Measurements from ENCODE around the gene HS3ST1. TPM values are rescaled to one million over a fixed set of nuclear protein-coding genes. Genes with fewer than 3 reads are reported as not detected.

HS3ST1 gene
- total RNA-seq, 4 donors from 2014 or later = 1.9 to 16.9 (median 2.4) TPM

DNA sequence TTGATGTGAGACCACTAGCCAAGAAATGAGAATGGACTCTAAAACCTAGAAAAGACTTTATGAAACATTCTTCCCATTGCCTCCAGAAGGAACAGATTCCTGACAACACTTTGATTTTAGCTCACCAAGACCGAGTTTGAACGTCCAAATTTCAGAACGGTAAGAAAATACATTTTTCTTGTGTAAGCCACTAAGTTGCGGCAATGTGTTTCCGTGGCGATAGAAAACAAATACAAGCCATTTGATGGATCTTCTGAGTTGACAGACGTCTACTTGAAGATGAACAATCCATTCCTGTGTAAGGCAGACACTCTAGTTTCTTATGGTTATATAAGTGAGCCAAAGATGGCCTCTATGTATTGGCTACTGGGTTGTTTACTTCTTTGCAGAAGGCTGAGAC is 52.5 kb downstream of the HS3ST1 start:
- H3K36me3 ChIP-seq = no peaks in the 10 kb centered on the region
- DNase-seq = no peak
- no peak overlapping the region for H3K4me3 ChIP-seq (replicated peaks in 1 of 3)
- TF ChIP-seq, protein P1, sequence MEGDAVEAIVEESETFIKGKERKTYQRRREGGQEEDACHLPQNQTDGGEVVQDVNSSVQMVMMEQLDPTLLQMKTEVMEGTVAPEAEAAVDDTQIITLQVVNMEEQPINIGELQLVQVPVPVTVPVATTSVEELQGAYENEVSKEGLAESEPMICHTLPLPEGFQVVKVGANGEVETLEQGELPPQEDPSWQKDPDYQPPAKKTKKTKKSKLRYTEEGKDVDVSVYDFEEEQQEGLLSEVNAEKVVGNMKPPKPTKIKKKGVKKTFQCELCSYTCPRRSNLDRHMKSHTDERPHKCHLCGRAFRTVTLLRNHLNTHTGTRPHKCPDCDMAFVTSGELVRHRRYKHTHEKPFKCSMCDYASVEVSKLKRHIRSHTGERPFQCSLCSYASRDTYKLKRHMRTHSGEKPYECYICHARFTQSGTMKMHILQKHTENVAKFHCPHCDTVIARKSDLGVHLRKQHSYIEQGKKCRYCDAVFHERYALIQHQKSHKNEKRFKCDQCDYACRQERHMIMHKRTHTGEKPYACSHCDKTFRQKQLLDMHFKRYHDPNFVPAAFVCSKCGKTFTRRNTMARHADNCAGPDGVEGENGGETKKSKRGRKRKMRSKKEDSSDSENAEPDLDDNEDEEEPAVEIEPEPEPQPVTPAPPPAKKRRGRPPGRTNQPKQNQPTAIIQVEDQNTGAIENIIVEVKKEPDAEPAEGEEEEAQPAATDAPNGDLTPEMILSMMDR (IDR thresholded peaks at IDR 0.05) = no peak
- no peak for TF ChIP-seq POLR2A (IDR thresholded peaks at IDR 0.05)
- no peaks in the 10 kb centered on the region for H3K27me3 ChIP-seq
- WGBS, 2 donors = 78 to 80% methylated on average over 7 of the region's 7 CpGs
- H3K27ac ChIP-seq = no peak overlapping the region
- H3K9me3 ChIP-seq = no peaks in the 10 kb centered on the region
- intact Hi-C loops (cut with DNase I) = no loop called here
- no peaks in the 10 kb centered on the region for H3K4me1 ChIP-seq

DNA sequence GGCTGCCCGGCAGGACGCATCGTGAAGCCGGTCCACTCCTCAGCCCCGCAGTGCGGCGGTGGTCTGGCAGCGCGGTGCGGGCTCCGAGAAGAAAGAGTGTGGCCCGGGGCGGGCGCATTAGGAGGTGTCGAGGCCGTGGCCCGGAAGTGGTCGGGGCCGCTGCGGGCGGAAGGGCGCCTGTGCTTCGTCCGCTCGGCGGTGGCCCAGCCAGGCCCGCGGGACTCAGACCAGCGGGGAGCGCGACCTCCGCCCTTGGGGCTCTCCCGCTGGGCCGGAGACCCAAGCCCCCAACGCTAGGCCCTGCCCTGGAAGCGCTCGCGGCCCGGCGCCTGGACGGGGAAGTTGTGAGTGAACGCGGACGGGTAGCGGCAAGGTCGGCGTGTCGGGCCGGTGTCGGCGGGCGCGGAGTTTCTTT is 60.0 kb downstream of the HS3ST1 start:
- Histone ChIP-seq H3K36me3 (no peaks in the 10 kb centered on the region), H3K4me3 (replicated peaks in 1 of 3) (no peak overlapping the region), H3K27ac (no peak overlapping the region), H3K9me3 (no peaks in the 10 kb centered on the region), H3K27me3 (no peaks in the 10 kb centered on the region), H3K4me1 (no peaks in the 10 kb centered on the region)
- no peak for TF ChIP-seq POLR2A (IDR thresholded peaks at IDR 0.05)
- TF ChIP-seq, protein P1 (IDR thresholded peaks at IDR 0.05) = no peak
- intact Hi-C loops (cut with DNase I) = no loop called here
- DNase-seq = no peak
- 29 to 32% methylated on average over 26 to 45 of the region's 53 CpGs for WGBS, 2 donors

DNA sequence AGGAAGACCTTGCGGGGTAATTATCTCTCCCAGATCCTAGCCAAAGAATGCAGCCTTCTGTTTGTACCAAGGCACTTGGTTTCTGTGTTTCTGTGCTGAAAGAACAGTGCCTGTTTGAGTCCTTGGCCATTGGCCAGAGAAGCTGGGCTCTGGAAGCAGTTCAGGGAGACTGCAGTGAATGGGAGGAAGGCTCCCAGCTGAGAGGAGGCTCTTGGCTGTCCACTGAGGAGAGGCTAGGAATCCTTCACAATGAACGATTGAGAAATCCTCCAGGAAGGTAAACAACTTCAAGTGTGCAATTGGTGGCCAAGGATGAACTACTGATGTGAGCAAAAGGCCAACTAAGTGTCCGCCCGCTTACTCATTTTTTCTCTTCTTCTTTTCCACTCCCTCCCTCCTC is 61.3 kb downstream of the HS3ST1 start:
- H3K4me1 ChIP-seq = no peaks in the 10 kb centered on the region
- TF ChIP-seq POLR2A (IDR thresholded peaks at IDR 0.05) = no peak
- TF ChIP-seq, protein P1 (IDR thresholded peaks at IDR 0.05) = no peak
- H3K9me3 ChIP-seq = no peaks in the 10 kb centered on the region
- H3K27ac ChIP-seq = no peak overlapping the region
- 9 to 18% methylated on average over 4 of the region's 4 CpGs for WGBS, 2 donors
- peak; percentile 78 to 92 for DNase-seq
- no peak overlapping the region for H3K4me3 ChIP-seq (replicated peaks in 1 of 3)
- intact Hi-C loops (cut with DNase I) = no loop called here
- no peaks in the 10 kb centered on the region for H3K36me3 ChIP-seq
- H3K27me3 ChIP-seq = no peaks in the 10 kb centered on the region

DNA sequence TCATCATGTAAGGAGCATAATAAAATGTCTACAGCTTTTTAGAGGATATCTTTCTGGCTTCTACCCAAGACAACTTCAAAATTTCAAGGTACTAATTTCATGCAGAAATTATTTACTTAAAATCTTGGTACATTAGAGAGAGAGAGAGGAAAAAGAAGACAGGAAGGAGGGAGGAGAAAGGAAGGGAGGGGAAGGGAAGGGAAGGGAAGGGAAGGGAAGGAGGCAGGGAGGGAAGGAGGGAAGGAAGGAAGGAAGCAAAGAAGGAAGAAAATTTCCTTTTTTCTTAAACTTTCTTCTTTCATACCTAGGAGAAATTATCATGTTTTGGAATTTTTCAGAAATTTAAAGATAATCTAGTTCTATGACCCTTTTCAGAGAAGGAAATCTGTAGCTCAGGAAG is 61.8 kb downstream of the HS3ST1 start:
- Histone ChIP-seq H3K4me3 (replicated peaks in 1 of 3) (no peak overlapping the region), H3K27me3 (no peaks in the 10 kb centered on the region), H3K9me3 (no peaks in the 10 kb centered on the region), H3K36me3 (no peaks in the 10 kb centered on the region), H3K4me1 (no peaks in the 10 kb centered on the region), H3K27ac (no peak overlapping the region)
- no peak for DNase-seq
- intact Hi-C loops (cut with DNase I) = no loop called here
- no peak for TF ChIP-seq POLR2A (IDR thresholded peaks at IDR 0.05)
- TF ChIP-seq, protein P1 (IDR thresholded peaks at IDR 0.05) = no peak

DNA sequence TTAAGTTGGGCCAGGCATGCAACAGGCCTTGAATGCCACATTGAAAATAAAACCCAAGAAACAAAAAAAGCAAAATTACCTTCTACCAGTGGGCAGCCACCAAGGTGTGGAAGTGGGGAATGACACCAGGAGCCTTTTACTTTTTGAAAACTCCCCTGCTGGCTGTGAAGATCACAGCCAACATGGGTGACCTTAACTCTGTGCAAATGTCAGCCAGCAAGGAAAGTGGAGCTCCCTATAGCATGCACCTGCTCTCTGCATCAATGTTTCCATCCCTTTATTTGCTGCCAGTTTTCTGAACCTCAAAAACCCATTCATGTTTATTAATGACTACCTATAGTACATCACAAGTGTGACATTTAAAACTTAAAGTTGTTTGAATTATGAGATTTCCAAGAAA is 63.7 kb downstream of the HS3ST1 start:
- Histone ChIP-seq H3K36me3 (no peaks in the 10 kb centered on the region), H3K27ac (no peak overlapping the region), H3K27me3 (no peaks in the 10 kb centered on the region), H3K9me3 (no peaks in the 10 kb centered on the region), H3K4me3 (replicated peaks in 1 of 3) (no peak overlapping the region), H3K4me1 (no peaks in the 10 kb centered on the region)
- TF ChIP-seq, protein P1 (IDR thresholded peaks at IDR 0.05) = no peak
- TF ChIP-seq POLR2A (IDR thresholded peaks at IDR 0.05) = no peak
- no peak for DNase-seq
- intact Hi-C loops (cut with DNase I) = no loop called here
